ENCODE results near the gene ZSCAN10.

ZSCAN10 gene

DNA sequence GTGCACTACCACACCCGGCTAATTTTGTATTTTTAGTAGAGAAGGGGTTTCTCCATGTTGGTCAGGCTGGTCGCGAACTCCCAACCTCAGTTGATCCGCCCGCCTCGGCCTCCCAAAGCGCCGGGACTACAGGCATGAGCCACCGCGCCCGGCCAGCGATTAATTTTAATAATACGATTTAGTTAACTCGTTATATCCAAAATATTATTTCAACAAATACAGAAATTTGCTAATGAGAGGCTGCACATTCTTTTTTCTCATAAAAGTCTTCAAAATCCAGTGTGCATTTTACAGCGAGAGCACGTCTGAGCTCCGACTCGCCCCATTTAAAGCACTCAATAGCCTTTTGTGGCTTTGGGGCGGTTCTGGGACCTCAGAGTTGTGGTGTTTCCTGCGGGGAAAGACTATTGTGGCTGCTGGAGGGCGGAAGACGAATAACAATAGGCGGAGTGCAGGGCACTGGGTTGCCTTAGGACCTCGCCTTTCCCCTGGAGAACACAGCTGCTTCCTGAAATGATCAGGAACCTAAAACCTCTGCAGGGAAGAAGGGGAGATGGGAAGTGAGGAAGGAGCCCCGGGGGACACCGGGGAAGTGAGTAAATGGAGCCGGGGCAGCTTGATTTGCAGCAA is 2.9 kb upstream of the ZSCAN10 start:
- no peak for DNase-seq

DNA sequence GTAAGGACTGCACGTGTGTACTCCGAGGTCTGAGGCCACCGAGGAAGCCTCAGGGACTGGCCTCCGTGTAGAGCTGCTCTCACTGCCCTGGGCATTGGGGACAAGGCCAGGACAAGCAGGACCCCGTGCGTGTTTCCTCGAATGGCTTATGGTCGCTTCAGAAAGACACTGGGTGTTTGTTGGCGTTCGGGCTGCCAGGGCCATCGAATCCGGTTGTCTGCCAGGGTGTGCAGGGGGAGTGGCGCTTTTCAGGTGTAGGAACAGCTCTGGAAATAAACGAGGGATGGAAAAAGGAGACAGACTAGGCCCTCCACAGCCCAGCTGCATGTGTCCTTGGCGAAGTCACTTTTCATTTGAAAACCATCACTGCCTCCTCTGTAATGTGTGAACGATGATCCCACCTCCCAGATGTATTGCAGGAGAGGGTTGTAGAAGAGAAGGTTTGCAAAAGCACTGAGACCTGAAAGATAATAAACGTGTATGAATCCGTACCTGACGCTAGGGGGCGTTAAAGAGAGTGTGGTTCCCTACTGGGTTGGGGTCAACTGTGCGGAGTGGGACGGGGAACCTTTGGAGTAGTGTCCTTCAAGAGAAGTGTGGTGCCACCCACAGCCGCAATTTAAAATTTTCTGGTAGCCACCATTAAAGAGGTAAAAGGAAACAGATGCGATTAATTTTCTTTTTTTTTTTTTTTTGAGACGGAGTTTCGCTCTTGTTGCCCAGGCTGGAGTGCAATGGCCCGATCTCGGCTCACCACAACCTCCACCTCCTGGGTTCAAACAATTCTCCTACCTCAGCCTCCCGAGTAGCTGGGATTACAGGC is 2.1 kb upstream of the ZSCAN10 start:
- no peak for DNase-seq

DNA sequence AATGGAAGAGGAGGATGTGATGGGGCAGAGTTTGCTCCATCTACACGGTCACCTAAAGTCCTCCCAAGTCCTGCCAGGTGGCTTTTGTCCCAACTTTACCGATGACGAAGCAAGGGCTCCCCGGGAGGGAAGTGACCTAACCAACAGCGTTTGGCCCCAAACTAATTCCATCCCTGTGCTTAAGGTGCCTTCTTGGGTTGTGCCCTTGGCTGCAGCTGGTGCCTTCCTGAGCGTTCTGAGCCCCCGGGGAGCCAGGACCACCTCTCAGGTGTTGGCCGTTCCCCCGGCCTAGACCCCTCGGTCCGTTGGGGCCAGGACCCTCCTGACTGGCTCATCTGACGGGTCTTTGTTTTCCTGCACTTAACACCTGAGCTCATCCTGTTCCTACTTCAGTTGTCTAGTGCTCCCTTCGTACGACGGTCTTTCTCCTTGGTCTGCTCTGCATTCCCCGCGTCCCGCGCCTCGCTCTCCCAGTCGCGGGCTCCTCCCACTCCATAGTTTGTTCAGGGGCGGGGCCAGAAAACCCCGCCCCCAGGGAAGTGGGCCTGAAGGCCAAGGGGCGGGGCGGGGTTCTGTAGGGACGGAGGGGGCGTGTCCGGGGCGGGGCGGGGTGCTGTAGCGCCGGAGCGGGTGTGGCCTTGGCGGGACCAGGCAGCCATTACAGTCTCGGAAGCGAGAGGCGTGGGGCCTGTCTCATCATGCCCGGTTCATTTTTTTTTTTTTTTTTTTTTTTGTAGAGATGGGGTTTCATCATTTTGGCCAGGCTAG is 822 bp upstream of the ZSCAN10 start:
- DNase-seq, result no peak

DNA sequence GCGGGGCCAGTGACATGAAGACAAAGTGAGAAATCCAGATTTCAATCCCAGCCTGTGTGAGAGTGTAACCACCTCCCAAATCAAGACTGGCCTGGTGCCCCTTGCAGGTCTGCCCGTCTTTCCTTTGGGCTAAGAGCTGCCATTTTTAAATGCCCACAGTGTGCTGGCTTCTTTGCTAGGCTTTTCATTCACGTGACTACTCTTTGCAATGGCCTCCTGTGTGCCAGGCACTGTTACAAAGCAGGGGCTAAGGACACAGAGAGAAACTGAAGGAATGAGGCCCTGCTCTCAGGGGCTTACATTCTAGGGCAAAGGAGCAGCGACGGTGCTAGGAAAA is 269 bp upstream of the ZSCAN10 start:
- DNase-seq, result no peak

DNA sequence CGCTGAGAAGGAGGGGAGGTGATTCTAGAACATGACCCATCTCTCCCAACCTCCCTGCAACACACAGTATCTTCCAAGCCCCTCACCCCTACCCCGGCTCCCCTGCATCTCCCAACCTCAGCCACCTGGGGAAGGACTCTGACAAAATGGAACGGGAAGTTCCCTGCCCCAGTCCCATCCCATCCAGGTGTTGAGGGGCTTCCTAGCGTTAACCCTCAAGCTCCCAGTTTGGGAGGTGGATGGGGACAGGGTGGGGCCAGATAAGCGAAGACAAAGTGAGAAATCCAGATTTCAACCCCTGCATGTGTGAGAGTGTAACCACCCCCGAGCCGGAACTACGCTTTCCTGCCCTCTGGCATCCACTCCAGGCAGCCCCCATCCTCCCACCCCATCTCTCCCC is 1.8 kb downstream of the ZSCAN10 start:
- no peak for DNase-seq

DNA sequence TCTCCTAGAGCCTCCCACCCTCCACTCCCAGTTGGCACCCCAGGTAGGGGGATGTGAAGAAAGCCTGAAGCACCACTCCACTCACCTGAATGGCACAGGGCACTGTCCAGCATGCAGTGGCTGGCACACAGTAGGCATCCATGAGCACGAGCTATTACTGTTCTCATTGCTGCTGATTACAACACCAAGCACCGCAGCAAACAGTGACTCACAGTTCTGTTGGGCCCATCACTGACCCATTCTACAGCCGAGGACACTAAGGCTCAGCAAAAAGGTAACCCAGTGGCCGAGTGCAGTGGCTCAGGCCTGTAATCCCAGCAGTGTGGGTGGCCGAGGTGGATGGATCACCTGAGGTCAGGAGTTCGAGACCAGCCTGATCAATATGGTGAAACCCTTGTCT is 2.7 kb downstream of the ZSCAN10 start:
- DNase-seq, result no peak

DNA sequence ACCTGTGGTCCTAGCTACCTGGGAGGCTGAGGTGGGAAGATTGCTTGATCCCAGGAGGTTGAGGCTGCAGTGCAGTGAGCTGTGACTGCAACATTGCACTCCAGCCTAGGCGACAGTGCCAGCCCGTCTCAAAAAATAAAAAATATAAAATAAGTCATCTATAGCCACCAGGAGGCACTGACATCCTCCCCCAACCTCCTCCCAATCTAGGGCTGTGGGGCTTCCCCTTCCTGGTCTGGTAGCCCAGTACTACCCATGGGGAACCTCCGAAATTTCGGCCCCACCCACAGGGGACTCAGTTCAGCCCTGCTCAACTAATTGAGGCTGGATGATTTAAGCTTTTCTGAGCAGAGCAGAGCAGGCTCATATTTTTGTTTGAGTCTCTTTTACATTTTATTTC is 3.2 kb downstream of the ZSCAN10 start:
- no peak for DNase-seq

DNA sequence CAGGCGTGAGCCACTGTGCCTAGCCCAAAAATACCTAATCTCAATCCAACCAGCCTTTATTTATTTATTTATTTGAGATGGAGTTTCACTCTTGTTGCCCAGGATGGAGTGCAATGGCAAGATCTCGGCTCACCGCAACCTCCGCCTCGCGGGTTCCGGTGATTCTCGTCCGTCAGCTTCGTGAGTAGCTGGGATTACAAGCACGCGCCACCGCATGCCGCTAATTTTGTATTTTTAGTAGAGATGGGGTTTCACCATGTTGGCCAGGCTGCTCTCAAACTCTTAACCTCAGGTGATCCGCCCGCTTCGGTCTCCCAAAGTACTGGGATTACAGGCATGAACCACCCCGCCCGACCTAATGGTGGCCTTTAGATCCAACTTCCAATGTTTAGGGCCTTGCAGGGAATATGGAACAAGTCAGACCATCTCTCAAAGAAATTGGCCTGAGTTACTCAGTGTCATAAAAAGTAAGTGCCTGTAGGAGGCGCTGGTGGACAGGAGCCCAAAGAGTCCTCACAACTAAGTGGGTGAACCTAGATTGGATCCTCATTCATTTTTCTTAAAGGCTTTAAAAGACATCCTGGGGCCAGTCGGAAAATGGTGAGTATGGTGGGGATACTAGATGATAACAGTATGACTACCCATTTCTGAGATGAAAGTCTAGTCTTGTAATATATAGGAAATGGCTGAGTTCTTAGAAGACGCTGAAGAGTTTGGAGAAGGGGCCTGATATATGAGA is 4.6 kb downstream of the ZSCAN10 start:
- no peak for DNase-seq

DNA sequence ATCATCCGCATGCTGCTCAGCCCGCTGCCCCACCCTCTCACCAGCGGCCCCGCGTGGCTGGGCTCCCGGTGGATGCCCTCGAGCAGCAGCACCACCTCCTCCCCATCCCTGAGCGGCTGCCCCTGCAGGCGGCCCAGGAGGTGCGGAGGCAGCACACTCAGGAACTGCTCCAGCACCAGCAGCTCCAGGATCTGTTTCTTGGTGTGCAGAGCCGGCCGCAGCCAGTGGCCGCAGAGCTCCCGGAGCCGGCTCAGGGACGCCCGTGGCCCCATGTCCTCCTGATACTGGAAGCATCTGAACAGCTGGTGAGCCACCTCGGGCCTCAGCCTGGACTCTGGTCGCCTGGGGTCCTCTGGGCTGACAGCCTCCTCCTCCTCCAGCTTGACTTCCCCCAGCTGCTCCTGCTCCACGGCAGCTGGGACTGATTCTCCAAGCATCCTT is 6.6 kb downstream of the ZSCAN10 start:
- DNase-seq, result no peak

DNA sequence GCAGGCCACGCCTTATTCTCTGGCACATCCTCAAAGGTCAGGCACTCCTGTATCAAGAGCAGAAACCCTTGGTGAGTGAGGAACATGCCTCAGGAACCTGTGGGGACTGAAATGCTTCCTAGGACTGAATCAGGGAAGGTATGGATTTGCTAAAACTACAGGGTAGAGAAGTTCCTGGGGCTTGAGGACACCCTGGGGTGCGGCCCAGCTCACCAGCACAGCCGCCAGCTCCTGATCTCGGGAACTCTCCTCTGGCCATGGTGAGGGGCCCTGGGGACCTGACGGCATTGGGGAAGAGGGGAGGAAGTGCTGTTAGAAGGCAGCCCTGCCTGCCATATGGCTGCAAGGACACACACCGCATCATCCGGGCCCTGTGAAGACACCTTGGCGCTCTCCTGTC is 7.5 kb downstream of the ZSCAN10 start:
- DNase-seq, result no peak

DNA sequence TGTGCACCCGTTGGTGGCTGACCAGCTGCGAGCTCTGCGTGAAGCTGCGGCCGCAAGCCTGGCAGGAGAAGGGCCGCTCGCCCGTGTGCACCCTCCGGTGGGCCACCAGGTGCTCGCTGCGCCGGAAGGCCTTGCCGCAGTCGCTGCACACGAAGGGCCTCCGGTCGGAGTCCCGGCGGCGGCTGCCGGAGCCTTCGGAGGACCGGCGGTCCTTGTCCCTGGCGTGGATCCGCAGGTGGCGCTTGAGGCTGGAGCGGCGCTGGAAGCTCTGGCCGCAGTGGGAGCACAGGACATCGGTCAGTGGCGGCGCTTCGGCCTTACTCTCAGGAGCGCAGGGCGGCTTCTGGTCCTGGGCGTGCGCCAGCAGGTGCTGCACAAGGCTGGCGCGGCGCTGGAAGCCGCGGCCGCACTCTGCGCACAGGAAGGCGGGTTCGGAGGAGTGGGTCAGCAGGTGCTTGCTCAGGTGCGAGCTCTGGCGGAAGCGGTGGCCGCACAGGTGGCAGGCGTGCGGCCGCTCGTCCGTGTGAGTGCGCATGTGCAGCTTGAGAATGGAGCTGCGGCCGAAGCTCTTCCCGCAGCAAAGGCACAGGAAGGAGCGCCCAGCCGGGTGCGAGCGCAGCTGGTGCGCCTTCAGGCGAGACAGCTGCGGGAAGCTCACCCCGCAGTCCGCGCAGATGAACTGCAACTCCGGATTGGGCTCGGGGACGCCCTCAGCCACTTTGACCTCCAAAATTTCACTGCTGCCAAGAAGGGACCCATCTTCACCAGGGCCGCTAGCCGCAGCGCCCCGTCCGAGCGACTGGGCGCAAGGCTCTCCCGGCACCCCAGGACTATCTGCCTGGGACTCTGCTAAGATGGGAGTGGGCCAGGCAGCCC is 9.1 kb downstream of the ZSCAN10 start:
- no peak for DNase-seq

DNA sequence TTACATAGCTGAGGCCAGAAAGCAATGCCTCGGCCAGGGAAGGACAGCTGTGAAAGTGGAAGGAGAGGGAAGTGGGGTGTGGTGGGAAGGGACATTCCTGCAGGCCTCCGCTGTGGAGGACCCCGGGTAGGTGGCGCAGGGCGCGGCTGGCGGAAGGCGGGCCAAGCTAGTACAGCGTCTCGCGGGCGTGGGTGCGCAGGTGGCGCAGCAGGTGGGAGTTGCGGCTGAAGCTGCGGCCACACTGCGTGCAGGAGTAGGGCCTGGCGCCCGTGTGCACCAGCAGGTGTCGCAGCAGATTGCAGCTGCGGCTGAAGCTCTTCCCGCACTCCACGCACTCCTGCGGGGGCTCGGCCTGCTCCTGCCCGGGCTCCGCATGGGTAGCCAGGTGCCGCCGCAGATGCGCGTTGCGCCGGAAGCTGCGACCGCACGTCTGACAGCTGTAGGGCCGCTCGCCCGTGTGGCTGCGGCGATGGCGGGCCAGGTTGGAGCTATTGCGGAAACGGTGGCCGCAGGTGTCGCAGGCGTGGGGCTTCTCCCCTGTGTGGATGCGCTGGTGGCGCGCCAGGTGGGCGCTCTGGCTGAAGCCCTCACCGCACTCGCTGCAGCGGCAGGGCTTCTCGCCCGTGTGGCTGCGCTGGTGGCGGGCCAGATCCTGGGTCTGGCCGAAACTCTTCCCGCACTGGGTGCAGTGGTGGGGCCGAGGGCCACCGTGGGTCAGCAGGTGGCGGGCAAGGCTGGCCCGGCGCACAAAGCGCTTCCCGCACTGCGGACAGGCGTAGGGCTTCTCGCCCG is 10.0 kb downstream of the ZSCAN10 start:
- DNase-seq, result no peak

DNA sequence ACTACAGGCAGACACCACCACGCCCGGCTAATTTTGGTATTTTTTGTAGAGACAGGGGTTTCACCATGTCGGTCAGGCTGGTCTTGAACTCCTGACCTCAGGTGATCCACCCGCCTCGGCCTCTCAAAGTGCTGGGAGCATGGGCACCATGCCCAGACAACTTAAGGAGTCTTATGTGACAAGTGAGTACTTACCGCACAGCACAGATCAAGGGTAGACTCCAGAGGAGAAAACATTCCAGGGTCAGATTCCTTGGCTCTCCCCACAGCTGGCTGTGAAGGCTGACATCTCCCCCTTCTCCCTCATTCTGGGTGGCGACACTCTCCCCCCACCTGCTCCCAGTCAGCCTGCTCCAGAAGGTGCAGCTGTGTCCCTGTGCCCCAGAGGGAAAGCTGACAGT is 10.6 kb downstream of the ZSCAN10 start:
- no peak for DNase-seq

DNA sequence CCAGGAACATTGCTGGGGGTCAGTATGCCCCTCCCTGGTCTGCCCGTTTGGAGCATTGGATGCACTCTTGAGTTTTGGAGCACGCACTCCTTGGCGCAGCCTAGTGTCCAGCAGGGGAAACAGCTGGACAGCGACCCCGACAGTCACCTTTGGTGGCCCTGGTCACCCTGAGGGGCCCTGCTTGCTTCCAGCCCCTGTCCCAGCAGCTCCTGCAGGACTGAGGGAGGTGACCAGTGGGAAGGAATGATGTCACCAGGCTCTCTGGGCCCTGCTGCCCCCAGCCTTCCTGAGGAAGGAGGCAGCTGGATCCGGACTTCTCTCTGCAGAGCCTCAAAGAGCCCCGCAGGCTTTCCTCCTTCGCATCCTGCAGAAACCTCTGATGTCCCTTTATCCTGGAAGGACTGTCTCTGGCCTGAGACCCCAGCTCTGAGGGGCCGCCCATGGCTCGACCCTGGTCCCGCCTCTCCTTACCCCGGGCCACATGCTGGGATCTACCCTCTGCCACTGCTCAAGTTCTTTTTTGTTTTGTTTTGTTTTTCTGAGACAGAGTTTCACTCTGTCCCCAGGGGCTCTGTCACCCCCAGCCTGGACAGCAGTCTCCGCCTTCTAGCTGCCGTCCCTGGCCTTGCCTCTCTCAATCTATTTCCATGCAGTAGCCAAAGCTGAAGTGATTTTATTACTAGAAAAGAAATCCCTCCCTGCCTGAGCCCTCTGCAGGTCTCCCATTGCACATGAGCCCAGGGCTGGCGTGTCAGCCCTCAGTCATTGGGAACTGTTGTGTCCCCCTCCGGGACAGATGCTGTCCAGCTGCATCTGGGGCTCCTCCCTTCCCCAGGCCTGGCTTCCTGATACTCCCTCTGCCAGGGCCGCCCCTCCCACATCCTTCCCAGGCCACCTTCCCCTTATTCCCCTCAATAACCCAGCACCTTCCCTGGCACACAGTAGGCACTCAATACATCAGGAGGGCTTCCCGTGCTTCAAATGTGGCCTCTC is 11.6 kb downstream of the ZSCAN10 start:
- no peak for DNase-seq

DNA sequence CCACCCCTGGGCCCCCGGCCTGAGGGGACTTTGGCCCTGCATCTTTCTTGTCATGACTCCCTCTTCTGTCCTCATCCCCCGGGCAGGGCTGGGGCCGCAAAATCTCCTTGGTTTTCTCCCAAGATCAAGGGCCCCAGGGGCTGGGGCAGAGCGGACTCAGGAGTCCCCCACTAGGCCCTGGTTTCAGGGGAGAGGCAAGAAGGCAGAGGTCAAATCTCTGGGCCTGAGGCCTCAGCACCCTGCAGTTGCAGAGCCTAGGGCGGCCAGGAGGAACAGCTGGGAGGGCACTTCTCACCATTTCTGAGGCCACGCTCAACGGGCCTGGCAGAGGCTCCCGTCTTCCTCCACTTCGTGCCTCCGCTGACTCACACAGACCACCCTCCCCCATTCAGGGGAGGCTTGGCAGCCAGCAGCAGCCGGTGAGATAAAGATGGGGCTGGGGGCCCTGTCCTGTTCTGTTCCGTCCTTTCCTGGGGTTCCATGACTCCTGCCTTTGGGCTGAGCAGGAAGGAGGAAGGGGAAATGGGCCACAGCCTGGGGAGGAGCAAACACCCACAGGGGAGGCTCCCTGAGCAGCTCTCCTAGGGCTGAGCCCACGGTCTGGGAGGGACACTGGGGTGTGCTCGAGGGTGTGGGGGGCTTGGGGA is 12.4 kb downstream of the ZSCAN10 start:
- DNase-seq, result no peak

DNA sequence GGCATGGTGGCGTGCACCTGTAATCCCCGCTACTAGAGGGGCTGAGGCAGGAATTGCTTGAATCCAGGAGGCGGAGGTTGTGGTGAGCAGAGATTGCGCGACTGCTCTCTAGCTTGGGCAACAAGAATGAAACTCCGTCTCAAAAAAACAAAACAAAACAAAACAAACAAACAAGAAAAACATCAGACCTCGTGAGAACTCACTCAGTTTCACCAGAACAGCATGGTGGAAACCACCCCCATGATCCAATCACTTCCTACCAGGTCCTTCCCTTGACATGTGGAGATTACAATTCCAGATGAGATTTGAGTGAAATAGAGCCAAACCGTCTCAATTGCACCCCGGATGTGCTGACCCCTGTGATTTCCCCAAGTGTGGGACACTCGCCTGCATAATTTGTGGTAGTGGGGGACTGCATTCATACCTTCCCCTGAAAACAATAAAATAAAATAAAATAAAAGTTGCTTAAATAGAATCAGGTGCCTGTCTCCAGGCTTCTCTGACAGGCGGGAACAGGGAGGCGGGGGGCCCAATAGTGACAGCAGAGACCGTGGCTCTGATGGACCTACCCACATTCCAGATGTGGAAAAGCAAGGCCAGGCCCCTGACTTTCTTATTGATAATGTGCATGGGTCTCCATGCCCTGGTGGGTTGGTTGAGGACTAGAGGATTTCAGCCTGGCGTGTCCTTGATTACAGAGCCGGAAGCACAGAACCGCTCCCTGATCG is 13.1 kb downstream of the ZSCAN10 start:
- no peak for DNase-seq

DNA sequence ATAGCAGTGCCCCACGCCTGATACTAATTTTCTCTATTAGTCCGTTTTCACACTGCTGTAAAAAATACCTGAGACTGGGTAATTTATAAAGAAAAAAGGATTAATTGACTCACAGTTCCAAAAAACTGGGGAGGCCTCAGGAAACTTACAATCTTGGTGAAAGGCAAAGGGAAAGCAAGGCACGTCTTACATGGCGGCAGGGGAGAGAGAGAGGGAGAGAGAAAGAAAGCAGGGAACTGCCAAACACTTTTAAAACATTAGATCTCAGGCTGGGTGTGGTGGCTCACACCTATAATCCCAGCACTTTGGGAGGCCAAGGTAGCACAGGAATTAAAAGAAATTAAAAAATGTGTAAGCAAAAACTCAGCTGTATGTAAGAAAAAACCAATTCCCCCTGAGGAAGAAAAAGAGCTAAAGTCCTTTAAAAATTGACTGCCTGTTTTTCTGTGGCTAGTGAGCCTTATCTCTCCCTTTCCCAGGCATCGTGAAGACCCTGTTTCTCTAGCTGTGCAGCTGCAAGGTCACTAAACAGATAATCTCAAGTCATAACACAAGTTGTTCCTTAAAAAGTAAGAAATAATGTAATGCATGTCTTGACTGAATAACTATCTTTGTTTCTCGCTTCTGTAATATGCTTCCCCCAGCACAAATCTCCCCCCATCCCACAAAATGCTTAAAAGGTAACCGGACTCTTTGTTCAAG is 14.0 kb downstream of the ZSCAN10 start:
- no peak for DNase-seq

DNA sequence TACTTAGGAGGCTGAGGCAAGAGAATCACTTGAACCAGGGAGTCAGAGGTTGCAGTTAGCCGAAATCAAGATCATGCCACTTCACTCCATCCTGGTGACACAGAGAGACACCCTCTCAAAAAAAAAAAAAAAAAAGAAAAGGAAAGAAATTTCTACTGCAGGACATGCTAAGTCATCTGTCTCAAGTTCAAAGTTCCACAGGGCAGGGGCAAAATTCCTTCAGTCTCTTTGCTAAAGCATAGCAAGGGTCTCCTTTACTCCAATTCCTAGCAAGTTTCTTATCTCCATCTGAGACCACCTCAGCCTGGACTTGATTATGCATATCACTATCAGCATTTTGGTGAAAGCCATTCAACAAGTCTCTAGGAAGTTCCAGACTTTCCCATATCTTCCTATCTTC is 14.6 kb downstream of the ZSCAN10 start:
- no peak for DNase-seq
